HG03095 (cell line): Measurements from ENCODE around the gene NME7.
"Not testable (repeated sequence)": the region's sequence is repeated elsewhere in the genome, so short reads cannot be mapped to it uniquely, and the experiment has no call there.

Experiments used
- ATAC-seq: cut with Tn5 transposase; IDR thresholded peaks from one replicate; pipeline ENCODE4 v1.9.1; 2021; ENCODE audit warnings: moderate library complexity; ENCODE audit not compliant: unreplicated experiment

NME7 gene

DNA sequence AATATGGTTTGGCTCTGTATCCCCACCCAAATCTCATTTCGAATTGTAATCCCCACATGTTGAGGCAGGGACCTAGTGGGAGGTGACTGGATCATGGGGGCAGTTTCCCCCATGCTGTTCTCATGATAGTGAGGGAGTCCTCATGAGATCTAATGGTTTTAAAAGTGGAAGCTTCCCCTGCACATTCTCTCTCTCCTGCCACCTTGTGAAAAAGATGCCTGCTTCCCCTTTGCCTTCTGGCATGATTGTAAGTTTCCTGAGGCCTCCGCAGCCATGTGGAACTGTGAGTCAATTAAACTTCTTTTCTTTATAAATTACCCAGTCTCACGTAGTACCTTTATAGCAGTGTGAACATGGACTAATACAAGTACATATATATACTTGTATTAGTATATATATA is 25.5 kb downstream of the NME7 start:
- not testable (repeated sequence) for ATAC-seq

DNA sequence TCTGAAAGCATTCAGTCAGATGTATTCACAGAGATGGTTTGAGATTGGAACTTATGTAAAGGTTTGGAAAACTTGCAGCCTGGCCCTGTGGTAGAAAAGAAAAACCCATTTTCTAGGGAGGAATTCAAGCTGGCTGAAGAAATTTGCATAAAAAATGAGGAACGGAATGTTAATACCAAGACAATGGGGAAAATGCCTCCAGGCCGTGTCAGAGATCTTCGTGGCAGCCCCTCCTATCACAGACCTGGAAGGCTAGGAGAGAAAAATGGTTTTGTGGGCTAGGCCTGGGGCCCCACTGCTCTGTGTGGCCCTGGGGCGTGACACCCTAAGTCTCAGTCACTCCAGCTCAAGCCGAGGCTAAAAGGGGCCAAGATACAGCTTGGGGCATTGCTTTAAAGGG is 26.7 kb downstream of the NME7 start:
- ATAC-seq, result no peak

DNA sequence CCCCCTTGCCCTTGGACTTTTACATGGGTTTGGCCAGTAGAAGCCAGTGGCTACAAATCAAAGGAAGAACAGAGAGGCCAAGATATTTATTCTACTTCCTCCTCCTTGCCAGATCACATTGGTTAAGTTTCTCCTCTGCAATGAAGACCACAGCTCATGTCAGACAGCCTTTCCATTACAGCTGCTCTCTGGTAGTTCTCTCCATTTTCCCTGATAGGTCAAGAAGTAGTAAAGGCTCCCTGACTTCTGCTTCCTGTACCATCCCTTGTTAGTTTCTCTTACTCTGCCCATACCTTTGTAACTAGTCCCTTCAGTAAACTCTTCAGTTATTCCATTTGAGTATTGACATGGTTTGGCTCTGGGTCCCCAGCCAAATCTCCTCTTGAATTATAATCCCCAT is 27.8 kb downstream of the NME7 start:
- no peak for ATAC-seq

DNA sequence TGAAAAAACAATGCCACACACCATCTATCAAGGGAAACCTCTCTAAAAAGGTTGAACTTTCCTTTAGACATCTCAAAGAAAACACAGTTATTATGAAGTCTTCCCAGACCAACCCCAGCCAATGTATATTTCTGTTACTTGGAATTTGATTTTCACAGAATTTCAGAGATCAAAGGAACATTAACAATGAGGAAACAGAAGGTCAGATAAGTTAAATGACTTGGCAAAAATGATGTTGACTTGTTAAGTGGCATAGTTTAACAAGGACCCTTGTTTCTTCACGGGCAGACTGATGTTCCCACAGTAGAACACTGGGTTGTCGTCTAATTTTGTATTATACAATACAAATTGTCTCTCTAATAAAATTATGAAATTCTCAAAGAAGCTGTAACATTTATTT is 29.0 kb downstream of the NME7 start:
- ATAC-seq, result no peak

DNA sequence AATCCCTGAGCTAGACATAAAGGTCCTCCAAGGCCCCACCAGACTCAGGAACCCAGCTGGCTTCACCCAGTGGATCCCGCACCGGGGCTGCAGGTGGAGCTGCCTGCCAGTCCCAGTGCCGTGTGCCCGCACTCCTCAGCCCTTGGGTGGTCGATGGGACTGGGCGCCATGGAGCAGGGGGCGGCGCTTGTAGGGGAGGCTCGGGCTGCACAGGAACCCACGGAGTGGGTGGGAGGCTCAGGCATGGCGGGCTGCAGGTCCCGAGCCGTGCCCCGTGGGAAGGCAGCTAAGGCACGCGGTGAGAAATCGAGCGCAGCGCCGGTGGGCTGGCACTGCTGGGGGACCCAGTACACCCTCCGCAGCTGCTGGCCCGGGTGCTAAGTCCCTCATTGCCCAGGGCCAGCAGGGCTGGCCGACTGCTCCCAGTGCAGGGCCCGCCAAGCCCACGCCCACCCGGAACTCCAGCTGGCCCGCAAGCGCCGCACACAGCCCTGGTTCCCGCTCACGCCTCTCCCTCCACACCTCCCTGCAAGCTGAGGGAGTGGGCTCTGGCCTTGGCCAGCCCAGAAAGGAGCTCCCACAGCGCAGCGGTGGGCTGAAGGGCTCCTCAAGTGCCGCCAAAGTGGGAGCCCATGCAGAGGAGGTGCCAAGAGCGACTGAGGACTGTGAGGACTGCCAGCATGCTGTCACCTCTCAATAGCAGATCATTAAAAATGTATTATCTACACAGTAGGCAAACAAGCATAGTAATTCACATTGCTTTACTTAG is 30.5 kb downstream of the NME7 start:
- ATAC-seq, result not testable (repeated sequence)

DNA sequence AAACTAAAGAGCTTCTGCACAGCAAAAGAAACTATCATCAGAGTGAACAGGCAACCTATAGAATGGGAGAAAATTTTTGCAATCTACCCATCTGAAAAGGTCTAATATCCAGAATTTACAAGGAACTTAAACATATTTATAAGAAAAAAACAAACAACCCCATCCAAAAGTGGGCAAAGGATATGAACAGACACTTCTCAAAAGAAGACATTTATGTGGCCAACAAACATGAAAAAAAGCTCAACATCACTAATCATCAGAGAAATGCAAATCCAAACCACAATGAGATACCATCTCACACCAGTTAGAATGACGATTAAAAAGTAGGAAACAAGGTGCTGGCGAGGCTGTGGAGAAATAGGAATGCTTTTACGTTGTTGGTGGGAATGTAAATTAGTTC is 32.9 kb downstream of the NME7 start:
- not testable (repeated sequence) for ATAC-seq

DNA sequence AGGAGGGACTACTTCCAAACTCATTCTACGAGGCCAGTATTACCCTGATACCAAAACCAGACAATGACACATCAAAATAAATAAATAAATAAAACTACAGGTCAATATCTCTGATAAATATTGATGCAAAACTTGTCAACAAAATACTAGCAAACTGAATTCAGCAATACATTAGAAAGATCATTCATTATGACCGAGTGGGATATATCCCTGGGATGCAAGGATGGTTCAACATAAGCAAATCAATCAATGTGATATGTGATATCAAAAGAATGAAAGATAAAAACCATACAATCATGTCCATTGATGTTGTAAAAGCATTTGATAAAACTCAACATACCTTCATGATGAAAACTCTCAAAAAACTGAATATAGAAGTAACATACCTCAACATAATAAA is 36.7 kb downstream of the NME7 start:
- ATAC-seq, result no peak

DNA sequence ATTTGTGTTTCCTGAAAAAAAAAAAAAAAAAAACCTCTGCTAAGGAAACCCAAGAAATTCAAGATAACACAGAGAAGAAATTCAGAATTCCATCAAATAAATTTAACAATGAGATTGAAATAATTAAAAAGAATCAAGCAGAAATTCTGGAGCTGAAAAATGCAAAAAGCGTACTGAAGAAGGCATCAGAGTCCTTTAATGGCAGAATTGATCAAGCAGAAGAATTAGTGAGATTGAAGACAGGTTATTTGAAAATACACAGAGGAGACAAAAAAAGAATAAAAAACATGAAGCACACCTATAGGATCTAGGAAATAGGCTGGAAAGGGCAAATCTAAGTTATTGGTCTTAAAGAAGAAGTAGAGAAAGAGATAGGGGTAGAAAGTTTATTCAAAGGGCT is 38.2 kb downstream of the NME7 start:
- ATAC-seq, result no peak

DNA sequence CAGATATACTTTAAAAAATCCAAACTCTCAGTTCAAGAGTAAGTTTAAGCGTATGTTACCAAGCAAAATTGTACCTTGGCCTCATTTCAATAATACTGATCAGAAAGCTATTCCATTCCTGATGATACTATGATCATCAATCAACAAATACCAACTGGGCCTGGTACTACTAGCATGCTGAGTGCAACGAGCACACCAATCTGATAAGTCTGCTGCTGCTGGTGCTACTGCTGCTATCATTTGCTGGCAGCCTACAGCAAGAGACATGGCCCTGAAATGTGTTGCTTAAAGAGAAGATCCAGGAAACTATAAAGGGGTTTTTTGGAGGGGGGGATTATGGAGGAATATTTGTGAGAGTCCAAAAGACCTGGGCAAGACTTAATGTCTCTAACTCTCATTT is 39.7 kb downstream of the NME7 start:
- ATAC-seq, result no peak

DNA sequence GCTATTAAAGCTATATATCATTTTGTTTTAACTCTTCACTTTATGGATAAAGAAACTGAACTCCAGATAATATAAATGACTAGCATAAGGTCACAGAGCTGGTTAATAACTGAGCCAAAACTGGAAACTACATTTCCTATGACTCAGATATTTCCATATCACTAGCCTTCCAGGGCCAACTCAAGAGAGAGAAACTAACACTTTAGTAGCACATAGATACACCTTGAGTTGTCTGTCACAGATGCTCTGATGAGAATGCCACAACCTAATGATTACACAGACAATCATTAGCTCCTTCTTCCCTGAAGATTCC is 40.7 kb downstream of the NME7 start:
- ATAC-seq, result peak; percentile 88

DNA sequence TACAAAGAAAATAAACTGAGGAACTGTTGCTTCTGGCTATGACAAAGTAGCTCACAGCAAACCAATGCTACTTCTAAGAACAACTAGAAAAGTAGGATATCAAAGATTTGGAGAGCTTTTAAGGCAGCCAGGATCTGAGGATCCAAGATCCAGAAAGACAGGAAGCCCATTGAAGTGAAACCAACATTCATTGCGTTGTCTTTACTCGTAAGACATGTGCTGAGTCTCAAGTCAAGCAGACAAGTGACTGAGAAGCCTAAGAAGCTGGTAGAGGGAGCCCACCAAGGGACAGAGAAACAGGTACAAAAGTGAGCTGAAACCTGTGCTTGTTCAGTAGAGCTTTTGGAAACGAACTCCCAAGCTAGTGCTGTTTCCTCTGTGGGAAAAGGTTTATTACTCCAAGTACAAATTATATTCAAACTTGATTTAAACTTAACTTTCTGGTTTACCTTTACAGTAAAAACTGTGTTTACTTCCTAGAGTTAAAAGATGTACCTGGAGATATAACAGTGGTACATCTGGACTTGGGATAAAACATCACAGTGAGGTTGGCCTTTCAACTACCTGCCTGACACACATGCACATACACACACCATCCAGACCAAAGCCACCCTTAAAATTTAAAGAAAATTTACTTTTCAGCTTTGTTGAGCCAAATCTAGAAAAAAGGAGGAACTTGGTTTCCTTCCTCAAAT is 41.2 kb downstream of the NME7 start:
- peak; percentile 48 for ATAC-seq

DNA sequence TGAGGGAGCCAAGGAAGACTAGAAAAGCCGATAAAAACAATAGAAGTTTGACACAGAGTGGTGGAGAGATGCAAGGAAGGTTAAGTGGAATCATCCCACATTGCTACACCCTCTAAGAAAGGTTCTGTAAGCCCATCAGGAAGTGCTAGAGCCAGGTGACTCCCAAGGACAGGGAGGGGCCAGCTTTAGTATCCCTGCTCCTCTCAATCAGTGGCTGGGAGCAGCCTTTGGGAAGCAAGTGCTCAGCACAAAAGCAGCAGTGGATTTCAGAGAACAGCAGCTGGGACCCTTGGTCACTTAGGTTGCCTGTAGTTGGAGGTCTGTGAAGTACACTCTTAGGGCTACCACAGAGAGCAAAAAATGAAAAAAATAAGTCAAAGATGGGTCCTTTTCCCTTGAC is 42.5 kb downstream of the NME7 start:
- ATAC-seq, result no peak

DNA sequence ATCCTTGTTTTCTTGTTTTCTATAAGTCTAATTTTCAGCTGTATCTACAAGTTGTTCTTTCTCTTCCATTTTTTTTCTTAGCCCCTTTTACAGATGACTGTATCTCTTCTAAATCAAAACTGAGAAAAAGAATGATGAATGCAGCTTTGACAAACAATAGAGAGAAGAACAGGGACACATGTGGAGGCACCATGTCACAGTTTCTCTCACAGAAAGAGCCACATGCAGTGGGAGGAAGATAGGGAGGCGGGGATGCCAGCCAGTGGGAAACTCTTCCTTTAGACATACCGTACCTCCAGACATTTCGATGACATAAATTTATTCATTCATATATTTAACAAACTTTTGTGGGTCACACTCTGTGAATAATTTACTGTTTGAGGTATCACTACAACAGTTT is 45.5 kb downstream of the NME7 start:
- ATAC-seq, result no peak

DNA sequence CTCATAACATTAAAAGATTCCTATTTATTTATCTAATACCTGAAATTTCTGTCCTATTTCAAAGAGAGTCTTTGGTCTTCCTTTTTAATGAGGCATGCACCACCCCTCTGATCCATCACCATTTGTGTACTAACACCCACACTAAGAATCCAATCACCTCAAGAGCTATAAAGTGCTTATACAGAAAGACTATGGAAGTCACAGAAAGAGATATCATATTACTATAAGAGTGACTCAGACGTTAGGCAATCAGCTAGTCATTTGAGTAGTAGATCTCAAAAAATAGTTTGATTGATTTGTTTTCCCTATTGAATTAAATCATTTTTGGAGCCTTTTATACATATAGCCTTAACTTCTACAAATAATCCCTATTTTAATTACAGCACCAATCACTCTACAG is 46.1 kb downstream of the NME7 start:
- ATAC-seq, result no peak

DNA sequence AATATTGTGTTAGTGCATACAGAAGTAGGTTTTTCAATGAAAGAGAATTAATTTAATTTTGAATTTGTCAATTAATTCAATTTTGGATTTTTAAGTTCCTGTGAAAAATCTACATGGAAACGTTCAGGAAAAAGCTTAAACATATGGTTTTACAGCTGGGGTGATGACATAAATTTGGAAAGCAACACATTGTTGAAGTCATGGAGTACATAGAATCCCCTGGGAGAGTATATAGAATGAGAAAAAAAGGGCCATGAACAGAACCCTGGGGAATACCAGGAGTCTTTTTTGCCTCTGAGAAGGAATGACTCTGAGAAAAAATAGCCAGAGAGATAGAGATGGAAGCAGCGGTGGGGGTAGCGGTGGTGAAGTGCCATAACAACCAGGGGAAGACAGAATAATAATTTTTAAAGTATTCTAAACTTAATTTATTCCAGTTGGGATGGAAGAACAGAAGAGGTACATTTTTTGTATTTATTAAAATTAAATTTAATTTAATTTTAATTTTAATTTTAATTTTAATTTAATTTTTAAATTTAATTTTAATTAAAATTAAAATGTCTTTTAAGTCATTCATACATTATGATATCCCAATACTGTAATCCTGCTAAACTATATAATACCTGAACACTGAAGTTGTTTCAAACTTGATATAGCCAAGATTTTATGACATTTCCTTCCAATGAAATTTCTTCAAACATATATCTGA is 48.9 kb downstream of the NME7 start:
- no peak for ATAC-seq

DNA sequence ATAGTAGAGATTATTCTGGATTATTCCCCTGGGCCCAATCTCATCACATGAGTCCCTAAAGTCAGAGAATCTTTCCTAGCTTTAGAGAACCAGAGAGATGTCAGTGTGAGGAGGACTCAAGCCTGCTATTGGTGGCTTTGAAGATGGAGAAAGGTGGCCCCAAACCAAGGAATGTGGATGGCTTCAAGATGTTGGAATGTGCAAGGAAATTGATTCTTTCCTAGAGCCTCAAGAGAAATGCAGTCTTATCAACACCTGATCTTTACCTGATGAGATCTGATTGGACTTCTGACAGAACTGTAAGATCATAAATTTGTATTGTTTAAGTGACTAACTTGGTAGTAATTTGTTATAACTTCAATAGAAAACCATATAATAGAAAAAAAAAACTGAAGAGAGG is 51.0 kb downstream of the NME7 start:
- no peak for ATAC-seq

DNA sequence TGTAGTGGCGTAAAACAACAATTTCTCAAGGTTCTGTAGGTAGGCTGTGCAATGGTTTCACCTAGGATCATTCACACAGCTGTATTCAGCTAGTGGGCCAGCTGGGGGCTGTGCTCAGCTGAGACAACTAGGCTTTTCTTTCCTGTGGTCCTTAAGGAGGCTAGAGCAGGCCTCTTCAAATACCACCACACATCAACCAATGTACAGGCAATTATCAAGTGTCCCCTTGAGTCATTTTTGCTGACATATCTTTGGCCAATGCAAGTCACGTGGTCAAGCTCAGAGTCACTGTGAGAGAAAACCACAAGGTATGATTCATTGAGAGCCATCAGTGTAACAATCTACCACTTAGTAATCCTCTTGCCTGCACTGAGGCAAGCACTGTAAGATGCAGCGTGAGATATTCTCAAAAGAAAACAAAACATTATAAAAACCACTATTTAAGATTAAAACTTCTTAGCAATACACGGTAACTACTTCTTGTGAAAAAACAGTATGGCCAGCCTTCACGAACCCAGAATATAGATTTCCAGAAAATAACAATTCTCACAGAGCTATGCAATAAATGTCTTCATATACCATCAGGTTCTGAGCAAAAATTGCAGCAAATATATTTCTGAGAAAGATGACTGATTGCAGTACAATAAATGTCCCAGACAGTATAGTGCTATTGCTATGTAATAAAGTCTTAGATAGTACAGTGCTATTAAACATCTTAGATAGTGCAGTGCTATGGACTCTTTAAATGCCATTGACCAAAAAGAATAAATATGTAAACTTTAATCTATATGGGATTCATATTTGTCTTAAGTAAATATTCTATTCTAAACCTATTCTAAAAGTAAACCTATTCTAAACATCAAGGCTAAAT is 55.3 kb downstream of the NME7 start:
- no peak for ATAC-seq

DNA sequence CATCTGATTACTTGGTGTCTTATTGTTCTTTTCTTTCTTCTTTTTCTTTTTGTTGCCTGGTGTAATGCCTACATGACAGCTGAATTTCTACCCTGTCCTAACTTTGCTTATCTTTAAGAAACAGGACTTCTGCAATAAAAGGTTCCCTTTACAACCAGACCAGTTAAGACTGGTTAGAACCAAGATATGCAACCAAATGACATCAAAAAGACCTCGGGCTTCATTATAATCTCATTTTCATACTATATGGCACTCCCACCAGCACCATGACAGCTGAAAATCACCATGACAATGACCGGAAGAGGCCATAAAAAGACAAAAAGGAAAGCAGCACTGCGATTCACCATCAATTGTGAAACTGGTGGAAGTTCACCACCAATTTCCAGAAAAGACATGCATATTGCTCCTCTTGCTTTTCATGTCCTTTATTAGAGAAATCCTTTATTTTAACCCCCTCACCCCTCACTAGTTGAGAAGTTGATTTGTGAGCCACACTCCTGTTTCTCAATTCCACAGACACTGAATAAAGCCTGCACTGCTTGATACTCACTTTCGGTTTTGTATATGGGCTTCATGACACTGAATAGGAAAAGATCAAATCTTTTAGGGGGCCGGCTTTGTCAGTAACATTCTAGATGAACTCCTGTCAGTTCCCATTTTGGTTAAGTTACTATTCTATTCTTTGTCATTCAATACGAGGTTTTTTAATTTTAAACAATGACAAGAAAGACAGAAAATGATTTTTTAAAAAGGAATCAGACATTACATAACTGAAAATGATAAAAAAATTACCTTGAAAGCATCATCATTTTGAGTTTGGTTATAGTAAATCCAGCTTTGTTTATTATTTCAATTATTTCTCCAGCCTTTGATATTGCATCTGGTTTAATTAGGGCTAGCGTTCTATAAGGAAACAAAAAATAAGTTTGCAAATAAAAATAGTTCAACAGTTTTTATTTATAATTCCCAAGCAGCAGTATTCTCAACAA is 58.1 kb downstream of the NME7 start:
- peak; percentile 58 for ATAC-seq

DNA sequence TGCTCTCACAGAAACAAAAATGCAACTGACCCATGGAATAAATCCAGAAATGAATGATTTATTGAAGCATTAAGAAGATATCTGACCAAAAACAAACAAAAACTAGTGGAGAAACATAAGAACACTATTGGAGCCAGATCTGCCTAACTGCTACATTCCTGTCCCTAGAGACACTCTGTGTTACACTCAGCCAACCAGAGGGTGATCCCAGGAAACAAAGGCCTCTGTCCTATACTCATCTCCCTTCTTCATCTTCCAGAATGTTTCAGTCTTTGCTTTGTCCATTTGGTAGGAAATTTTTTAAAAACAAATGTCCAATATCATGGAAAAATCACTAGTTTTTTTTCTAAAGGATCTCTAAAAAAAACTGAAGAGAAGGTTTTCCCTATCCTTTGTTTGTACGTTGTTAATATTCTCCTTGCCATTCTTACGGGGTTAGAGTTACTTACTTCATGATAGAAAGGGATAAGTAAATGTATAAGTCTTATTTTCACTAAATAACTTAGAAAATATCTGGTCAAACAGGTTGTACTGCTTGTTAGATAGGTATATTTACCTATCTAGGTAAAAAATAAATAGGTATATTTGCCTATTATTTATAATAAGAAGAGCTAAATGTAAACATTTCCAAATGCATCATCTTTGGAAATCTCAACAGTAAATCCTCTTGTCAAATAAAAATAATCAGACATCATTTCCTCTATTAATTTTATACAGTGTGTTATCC is 59.1 kb downstream of the NME7 start:
- ATAC-seq, result no peak
